Smooth muscle cell of the coronary artery (primary cell): Measurements from ENCODE around the gene PNPLA5. TPM values are rescaled to one million over a fixed set of nuclear protein-coding genes. Genes with fewer than 3 reads are reported as not detected.

ENCODE experiments used
- total RNA-seq: library from RNA; depleted of rRNA; stranded (reverse); fragments of >200 nt; gene quantifications from 2 replicates; pipeline ENCODE4 v1.2.3, GENCODE V29; 2014; ENCODE audit warnings: low replicate concordance

The PNPLA5 gene, protein sequence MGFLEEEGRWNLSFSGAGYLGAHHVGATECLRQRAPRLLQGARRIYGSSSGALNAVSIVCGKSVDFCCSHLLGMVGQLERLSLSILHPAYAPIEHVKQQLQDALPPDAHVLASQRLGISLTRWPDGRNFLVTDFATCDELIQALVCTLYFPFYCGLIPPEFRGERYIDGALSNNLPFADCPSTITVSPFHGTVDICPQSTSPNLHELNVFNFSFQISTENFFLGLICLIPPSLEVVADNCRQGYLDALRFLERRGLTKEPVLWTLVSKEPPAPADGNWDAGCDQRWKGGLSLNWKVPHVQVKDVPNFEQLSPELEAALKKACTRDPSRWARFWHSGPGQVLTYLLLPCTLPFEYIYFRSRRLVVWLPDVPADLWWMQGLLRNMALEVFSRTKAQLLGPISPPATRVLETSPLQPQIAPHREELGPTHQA
- total RNA-seq: not detected in 2 replicates

DNA sequence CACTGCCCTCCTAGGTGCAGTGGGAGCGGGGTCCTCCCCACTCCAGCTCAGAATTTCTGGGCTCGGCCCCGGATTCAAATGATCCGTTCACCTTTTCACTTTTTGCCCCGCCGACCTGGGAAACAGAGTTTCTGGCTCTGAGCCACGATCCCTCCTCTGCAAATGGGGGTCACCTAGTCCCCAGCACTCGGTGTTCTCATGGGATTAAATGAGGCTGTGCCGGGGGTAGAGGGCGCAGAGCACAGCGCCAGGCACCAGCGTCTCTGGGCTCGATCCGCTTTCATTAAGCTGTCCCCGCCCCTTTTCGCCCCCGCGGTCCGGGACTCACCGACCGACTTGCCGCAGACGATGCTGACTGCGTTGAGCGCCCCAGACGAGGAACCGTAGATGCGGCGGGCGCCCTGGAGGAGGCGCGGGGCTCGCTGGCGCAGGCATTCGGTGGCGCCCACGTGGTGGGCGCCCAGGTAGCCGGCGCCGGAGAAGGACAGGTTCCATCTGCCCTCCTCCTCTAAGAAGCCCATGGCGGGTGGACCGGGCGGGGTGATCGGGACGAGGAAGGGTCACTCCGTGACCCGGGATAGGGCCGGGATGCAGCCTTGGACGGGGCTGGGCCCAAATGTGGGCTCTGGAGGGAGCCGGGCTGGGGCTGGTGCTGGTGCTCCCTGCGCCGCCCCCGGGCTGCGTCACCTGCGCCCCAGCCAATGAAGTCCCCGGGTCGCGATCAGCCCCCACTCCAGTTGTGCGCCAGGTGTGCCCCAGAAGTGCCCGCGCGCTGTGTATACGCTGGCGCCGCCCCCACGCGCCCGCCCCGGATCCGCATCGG, at the start of gene PNPLA5:
Gene PNPLA5, minus strand, starts transcription at position 654 of the 823 bp plus-strand sequence. Its CDS starts 133 bp downstream, at position 521.

DNA sequence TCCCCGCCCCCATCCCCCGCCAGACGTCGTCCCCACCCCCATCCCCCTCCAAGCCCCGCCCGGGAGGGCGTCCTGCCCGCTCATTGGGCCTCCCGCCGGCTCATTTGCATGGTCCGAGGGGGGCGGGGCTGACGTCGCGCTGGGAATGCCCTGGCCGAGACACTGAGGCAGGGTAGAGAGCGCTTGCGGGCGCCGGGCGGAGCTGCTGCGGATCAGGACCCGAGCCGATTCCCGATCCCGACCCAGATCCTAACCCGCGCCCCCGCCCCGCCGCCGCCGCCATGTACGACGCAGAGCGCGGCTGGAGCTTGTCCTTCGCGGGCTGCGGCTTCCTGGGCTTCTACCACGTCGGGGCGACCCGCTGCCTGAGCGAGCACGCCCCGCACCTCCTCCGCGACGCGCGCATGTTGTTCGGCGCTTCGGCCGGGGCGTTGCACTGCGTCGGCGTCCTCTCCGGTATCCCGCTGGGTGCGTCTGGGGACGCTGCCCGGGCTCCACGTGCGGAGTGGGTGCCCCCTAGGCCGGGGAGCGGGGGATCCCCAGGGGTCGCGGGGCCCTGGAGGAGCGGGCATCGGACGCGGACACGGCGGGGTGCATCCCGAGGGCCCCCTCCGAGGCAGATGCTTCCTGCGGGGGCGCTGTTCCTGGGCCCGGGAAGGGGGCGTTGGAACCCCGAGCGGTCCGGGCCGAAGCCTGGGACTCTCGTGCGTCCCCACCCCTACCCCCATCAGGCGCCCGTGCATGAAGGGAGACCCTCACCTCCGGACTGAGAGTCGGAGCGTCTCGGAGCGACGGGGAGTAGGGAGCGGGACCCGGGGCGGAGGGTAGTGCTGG, 32.0 kb upstream of the PNPLA5 start, which contains the start of gene PNPLA3:
Gene PNPLA3, plus strand, starts transcription at position 175 of the 834 bp plus-strand sequence. Its CDS starts 107 bp downstream, at position 282.

DNA sequence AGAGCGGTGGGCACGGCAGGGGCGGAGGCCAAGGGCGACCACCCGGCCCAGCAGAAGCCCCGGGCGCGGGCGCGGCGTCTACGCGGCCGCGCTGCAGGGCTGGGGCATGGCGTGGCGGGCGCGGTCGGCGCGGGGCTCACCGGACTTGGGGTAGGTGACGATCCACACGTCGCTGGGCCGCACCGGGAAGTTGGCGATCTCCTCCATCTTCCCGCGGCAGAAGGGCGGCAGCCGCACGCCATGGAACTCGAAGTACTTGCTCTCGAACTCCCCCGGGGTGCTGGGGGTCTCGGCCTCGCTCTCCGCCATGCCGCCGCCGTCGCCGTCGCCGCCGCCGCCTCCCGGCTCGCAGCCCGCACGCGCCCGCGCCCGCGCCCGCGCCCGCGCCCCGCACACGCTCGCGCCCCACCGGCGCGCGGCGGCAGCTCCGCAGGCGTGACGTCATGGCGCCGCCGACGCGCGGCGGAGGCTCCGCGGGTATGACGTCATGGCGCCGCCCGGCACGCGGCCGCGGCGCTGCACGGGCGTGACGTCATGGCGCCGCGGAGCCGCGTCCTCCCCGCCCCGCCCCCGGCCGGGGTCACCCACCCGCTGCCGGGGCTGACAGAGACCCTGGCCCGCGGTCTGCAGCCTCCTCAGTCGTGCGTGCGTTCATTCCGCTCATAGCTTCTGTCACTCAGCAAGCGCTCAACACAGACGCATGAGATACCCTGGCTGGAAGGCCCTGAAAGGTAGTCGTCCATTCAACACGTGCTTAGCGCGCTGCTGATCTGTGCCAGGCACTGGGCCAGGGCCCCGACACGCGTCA, 29.5 kb downstream of the PNPLA5 start, which contains the start of gene SULT4A1:
Gene SULT4A1, minus strand, starts transcription at position 440 of the 808 bp plus-strand sequence. Its CDS starts 131 bp downstream, at position 309.

Other genes with a start within 250 kb of the PNPLA5 start
- gene EFCAB6, start 79.7 kb downstream of the PNPLA5 start, total RNA-seq: 0.83 and 1.1 TPM in 2 replicates
- gene SULT4A1, start 29.5 kb downstream of the PNPLA5 start, total RNA-seq: 0.15 and 0.35 TPM in 2 replicates
- gene PNPLA3, start 31.8 kb upstream of the PNPLA5 start, total RNA-seq: 0.47 and 2.4 TPM in 2 replicates
- gene SAMM50, start 63.4 kb upstream of the PNPLA5 start, total RNA-seq: 34.6 and 48.4 TPM in 2 replicates
- 33.2 and 45.6 TPM in 2 replicates for gene PARVB, start 132.3 kb upstream of the PNPLA5 start, total RNA-seq